ENCODE results near the gene DIRAS3.

The DIRAS3 gene

GRCh38 chr1:68083686-68084085 lies 33.3 kb upstream of the DIRAS3 start:
- Histone ChIP-seq H3K18ac (ENCODE audit: low read length) (no peak overlapping the region), H3K36me3 (ENCODE audit: control insufficient read depth in 1 of 2, insufficient read depth in 2 of 2, low read length in 2 of 2) (no peaks in the 10 kb centered on the region), H2AFZ (ENCODE audit: insufficient read depth, low read length, poor library complexity) (no peak overlapping the region), H3K4me2 (ENCODE audit: low read length) (no peak overlapping the region), H3K79me2 (ENCODE audit: control insufficient read depth, insufficient read depth, low read length, poor library complexity) (no peaks in the 10 kb centered on the region), H4K12ac (ENCODE audit: low read depth, low read length) (no peak overlapping the region), H2BK120ac (ENCODE audit: insufficient read depth, low read length, poor library complexity) (no peak overlapping the region), H2BK5ac (ENCODE audit: low read depth, low read length, poor library complexity) (no peak overlapping the region), H2AK5ac (ENCODE audit: low read length) (no peak overlapping the region), H4K91ac (ENCODE audit: low read depth, low read length) (no peak overlapping the region), H3K23ac (ENCODE audit: low read length) (peak overlapping the region; percentile 54), H3K4ac (ENCODE audit: low read depth, low read length) (no peak overlapping the region), H3K14ac (ENCODE audit: low read length) (no peak overlapping the region), H3K79me1 (ENCODE audit: low read length) (no peaks in the 10 kb centered on the region), H3K4me1 (ENCODE audit: control insufficient read depth in 1 of 2, insufficient read depth in 2 of 2, low read length in 2 of 2) (peaks cover 0 to 3% of the 10 kb centered on the region in 2 experiments), H3K4me3 (ENCODE audit: low read depth, low read length) (no peak overlapping the region), H3K27ac (ENCODE audit: low read depth, low read length) (no peak overlapping the region), H3K27me3 (ENCODE audit: insufficient read depth, low read length) (no peaks in the 10 kb centered on the region), H3K9me3 (ENCODE audit: insufficient read depth, low read depth, low read length) (peaks cover 3% of the 10 kb centered on the region), H3K9ac (ENCODE audit: low read length) (no peak overlapping the region), H4K8ac (ENCODE audit: low read depth, low read length) (no peak overlapping the region), H2BK12ac (ENCODE audit: low read length) (no peak overlapping the region)
- no peak for DNase-seq
- WGBS (ENCODE audit: extremely low coverage, insufficient coverage, insufficient read length) = no CpG with 5 or more reads among the region's 2 CpGs

DNA sequence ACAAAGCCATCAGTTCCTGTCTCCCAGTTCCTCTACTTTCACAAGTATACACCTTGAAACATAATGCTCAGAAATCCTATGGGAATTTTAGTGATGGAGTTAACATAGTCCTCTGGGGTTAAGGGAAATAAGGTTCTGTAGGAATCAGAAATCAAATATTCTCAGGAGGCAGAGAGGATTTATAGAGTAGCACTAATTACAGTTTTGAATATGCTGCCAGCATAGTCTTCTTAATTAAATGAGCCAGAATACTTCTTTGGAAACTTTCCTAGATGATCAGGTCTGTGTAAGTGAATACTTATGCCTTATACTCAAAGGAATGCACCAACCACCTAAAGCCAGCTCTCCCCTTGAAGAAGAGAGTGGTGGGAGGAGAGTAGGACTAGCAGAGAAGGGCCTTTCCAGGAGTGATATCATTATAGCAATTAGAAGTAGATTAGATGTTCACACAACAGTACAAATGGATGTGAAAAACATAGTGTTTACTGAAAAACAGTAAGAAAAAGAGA lies 31.4 kb upstream of the DIRAS3 start:
- H3K4ac ChIP-seq (ENCODE audit: low read depth, low read length) = no peak overlapping the region
- H3K4me2 ChIP-seq (ENCODE audit: low read length) = no peak overlapping the region
- no peaks in the 10 kb centered on the region for H3K27me3 ChIP-seq (ENCODE audit: insufficient read depth, low read length)
- no peak overlapping the region for H3K27ac ChIP-seq (ENCODE audit: low read depth, low read length)
- H3K36me3 ChIP-seq (ENCODE audit: control insufficient read depth in 1 of 2, insufficient read depth in 2 of 2, low read length in 2 of 2) = no peaks in the 10 kb centered on the region
- H2BK5ac ChIP-seq (ENCODE audit: low read depth, low read length, poor library complexity) = no peak overlapping the region
- no peaks in the 10 kb centered on the region for H3K79me1 ChIP-seq (ENCODE audit: low read length)
- no peak overlapping the region for H2BK12ac ChIP-seq (ENCODE audit: low read length)
- H3K14ac ChIP-seq (ENCODE audit: low read length) = no peak overlapping the region
- H4K91ac ChIP-seq (ENCODE audit: low read depth, low read length) = no peak overlapping the region
- peaks cover 3% of the 10 kb centered on the region for H3K9me3 ChIP-seq (ENCODE audit: insufficient read depth, low read depth, low read length)
- H3K18ac ChIP-seq (ENCODE audit: low read length) = no peak overlapping the region
- no peak overlapping the region for H4K12ac ChIP-seq (ENCODE audit: low read depth, low read length)
- no peak overlapping the region for H2BK120ac ChIP-seq (ENCODE audit: insufficient read depth, low read length, poor library complexity)
- no peak overlapping the region for H3K9ac ChIP-seq (ENCODE audit: low read length)
- H2AFZ ChIP-seq (ENCODE audit: insufficient read depth, low read length, poor library complexity) = no peak overlapping the region
- no peak overlapping the region for H4K8ac ChIP-seq (ENCODE audit: low read depth, low read length)
- no peak overlapping the region for H2AK5ac ChIP-seq (ENCODE audit: low read length)
- no peak for DNase-seq
- H3K23ac ChIP-seq (ENCODE audit: low read length) = no peak overlapping the region
- H3K4me1 ChIP-seq (ENCODE audit: control insufficient read depth in 1 of 2, insufficient read depth in 2 of 2, low read length in 2 of 2) = peaks cover 0 to 3% of the 10 kb centered on the region in 2 experiments
- no peak overlapping the region for H3K4me3 ChIP-seq (ENCODE audit: low read depth, low read length)
- H3K79me2 ChIP-seq (ENCODE audit: control insufficient read depth, insufficient read depth, low read length, poor library complexity) = no peaks in the 10 kb centered on the region

GRCh38 chr1:68078647-68079046 lies 28.2 kb upstream of the DIRAS3 start:
- no peaks in the 10 kb centered on the region for H3K27me3 ChIP-seq (ENCODE audit: insufficient read depth, low read length)
- no peak overlapping the region for H3K14ac ChIP-seq (ENCODE audit: low read length)
- no peak overlapping the region for H4K12ac ChIP-seq (ENCODE audit: low read depth, low read length)
- H3K9me3 ChIP-seq (ENCODE audit: insufficient read depth, low read depth, low read length) = no peaks in the 10 kb centered on the region
- no peak overlapping the region for H3K4ac ChIP-seq (ENCODE audit: low read depth, low read length)
- no peak overlapping the region for H2AFZ ChIP-seq (ENCODE audit: insufficient read depth, low read length, poor library complexity)
- H3K9ac ChIP-seq (ENCODE audit: low read length) = no peak overlapping the region
- H3K27ac ChIP-seq (ENCODE audit: low read depth, low read length) = no peak overlapping the region
- no peak overlapping the region for H3K4me2 ChIP-seq (ENCODE audit: low read length)
- no peaks in the 10 kb centered on the region for H3K79me1 ChIP-seq (ENCODE audit: low read length)
- H2BK5ac ChIP-seq (ENCODE audit: low read depth, low read length, poor library complexity) = no peak overlapping the region
- no peaks in the 10 kb centered on the region for H3K36me3 ChIP-seq (ENCODE audit: control insufficient read depth in 1 of 2, insufficient read depth in 2 of 2, low read length in 2 of 2)
- no peak for DNase-seq
- H3K23ac ChIP-seq (ENCODE audit: low read length) = no peak overlapping the region
- no peak overlapping the region for H2AK5ac ChIP-seq (ENCODE audit: low read length)
- no peak overlapping the region for H3K4me3 ChIP-seq (ENCODE audit: low read depth, low read length)
- no peak overlapping the region for H3K18ac ChIP-seq (ENCODE audit: low read length)
- no peak overlapping the region for H4K8ac ChIP-seq (ENCODE audit: low read depth, low read length)
- H3K4me1 ChIP-seq (ENCODE audit: control insufficient read depth in 1 of 2, insufficient read depth in 2 of 2, low read length in 2 of 2) = no peaks in the 10 kb centered on the region
- H2BK120ac ChIP-seq (ENCODE audit: insufficient read depth, low read length, poor library complexity) = no peak overlapping the region
- no peaks in the 10 kb centered on the region for H3K79me2 ChIP-seq (ENCODE audit: control insufficient read depth, insufficient read depth, low read length, poor library complexity)
- WGBS (ENCODE audit: extremely low coverage, insufficient coverage, insufficient read length) = no CpG with 5 or more reads among the region's 2 CpGs
- H4K91ac ChIP-seq (ENCODE audit: low read depth, low read length) = no peak overlapping the region
- no peak overlapping the region for H2BK12ac ChIP-seq (ENCODE audit: low read length)

DNA sequence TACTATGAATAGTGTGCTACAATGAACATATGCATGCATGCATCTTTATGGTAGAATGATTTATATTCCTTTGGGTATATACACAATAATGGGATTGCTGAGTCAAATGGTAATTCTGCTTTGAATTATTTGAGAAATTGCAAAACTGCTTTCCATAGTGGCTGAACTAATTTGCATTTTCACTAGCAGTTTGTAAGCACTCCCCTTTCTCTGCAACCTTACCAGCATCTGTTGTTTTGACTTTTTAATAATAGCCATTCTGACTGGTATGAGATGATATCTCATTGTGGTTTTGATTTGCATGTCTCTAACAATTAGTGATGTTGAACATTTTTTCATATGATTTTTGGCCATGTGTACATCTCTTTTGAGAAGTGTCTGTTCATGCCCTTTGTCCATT lies 24.0 kb upstream of the DIRAS3 start:
- H3K4ac ChIP-seq (ENCODE audit: low read depth, low read length) = no peak overlapping the region
- H2AFZ ChIP-seq (ENCODE audit: insufficient read depth, low read length, poor library complexity) = no peak overlapping the region
- H3K27me3 ChIP-seq (ENCODE audit: insufficient read depth, low read length) = no peaks in the 10 kb centered on the region
- no peak overlapping the region for H3K14ac ChIP-seq (ENCODE audit: low read length)
- no peak overlapping the region for H2BK120ac ChIP-seq (ENCODE audit: insufficient read depth, low read length, poor library complexity)
- H3K79me2 ChIP-seq (ENCODE audit: control insufficient read depth, insufficient read depth, low read length, poor library complexity) = no peaks in the 10 kb centered on the region
- no peak overlapping the region for H3K9ac ChIP-seq (ENCODE audit: low read length)
- DNase-seq = no peak
- H4K8ac ChIP-seq (ENCODE audit: low read depth, low read length) = no peak overlapping the region
- H3K23ac ChIP-seq (ENCODE audit: low read length) = no peak overlapping the region
- H3K27ac ChIP-seq (ENCODE audit: low read depth, low read length) = no peak overlapping the region
- no peak overlapping the region for H2AK5ac ChIP-seq (ENCODE audit: low read length)
- H3K4me2 ChIP-seq (ENCODE audit: low read length) = no peak overlapping the region
- no peaks in the 10 kb centered on the region for H3K36me3 ChIP-seq (ENCODE audit: control insufficient read depth in 1 of 2, insufficient read depth in 2 of 2, low read length in 2 of 2)
- no peak overlapping the region for H2BK12ac ChIP-seq (ENCODE audit: low read length)
- no peak overlapping the region for H2BK5ac ChIP-seq (ENCODE audit: low read depth, low read length, poor library complexity)
- H3K79me1 ChIP-seq (ENCODE audit: low read length) = no peaks in the 10 kb centered on the region
- no peaks in the 10 kb centered on the region for H3K4me1 ChIP-seq (ENCODE audit: control insufficient read depth in 1 of 2, insufficient read depth in 2 of 2, low read length in 2 of 2)
- no peak overlapping the region for H4K91ac ChIP-seq (ENCODE audit: low read depth, low read length)
- no peak overlapping the region for H3K18ac ChIP-seq (ENCODE audit: low read length)
- H3K4me3 ChIP-seq (ENCODE audit: low read depth, low read length) = no peak overlapping the region
- H3K9me3 ChIP-seq (ENCODE audit: insufficient read depth, low read depth, low read length) = no peaks in the 10 kb centered on the region
- H4K12ac ChIP-seq (ENCODE audit: low read depth, low read length) = no peak overlapping the region

Data from trophoblast cell (in vitro differentiated cells and primary cell).